ENCODE results near the gene SGPL1. TPM values are rescaled to one million over a fixed set of nuclear protein-coding genes. Genes with fewer than 3 reads are reported as not detected.

The SGPL1 gene
- polyA plus RNA-seq, 1 donor from 2014 or later: 33.4 TPM

GRCh38 chr10:70774810-70775678 lies 40.7 kb upstream of the SGPL1 start:
- no peaks in the 10 kb centered on the region for H4K20me1 ChIP-seq (ENCODE audit: insufficient read depth)
- H3K27ac ChIP-seq (ENCODE audit: low read length): no peak overlapping the region
- no peaks in the 10 kb centered on the region for H3K9me2 ChIP-seq (ENCODE audit: insufficient read depth, low read length)
- no peak overlapping the region for H3K4me2 ChIP-seq (ENCODE audit: low read length)
- TF ChIP-seq SMC3 (conservative IDR thresholded peaks at IDR 0.05; ENCODE audit: poor library complexity): no peak
- no peak for TF ChIP-seq EZH2 (IDR thresholded peaks at IDR 0.05; ENCODE audit: borderline replicate concordance, insufficient read depth, low read length, poor library complexity, severe bottlenecking)
- TF ChIP-seq REST (IDR thresholded peaks at IDR 0.05; ENCODE audit: borderline replicate concordance): no peak
- no peak for TF ChIP-seq EP300 (conservative IDR thresholded peaks at IDR 0.05; ENCODE audit: poor library complexity, severe bottlenecking)
- no peak for TF ChIP-seq POLR2AphosphoS5 (IDR thresholded peaks at IDR 0.05)
- no peak for TF ChIP-seq RAD21 (conservative IDR thresholded peaks at IDR 0.05)
- no peak for TF ChIP-seq MXI1 (conservative IDR thresholded peaks at IDR 0.05; ENCODE audit: poor library complexity, severe bottlenecking)
- TF ChIP-seq CTCF (IDR thresholded peaks at IDR 0.05; ENCODE audit: poor library complexity, severe bottlenecking): no peak
- no peak for TF ChIP-seq TAF1 (IDR thresholded peaks at IDR 0.05; ENCODE audit: low read depth)
- no peaks in the 10 kb centered on the region for H3K9me3 ChIP-seq (ENCODE audit: low read length)
- no peak overlapping the region for H3K4me3 ChIP-seq (ENCODE audit: low read length)
- H3K36me3 ChIP-seq (ENCODE audit: insufficient read depth, low read length): no peaks in the 10 kb centered on the region
- H3F3A ChIP-seq (ENCODE audit: insufficient read depth, low read length, poor library complexity, severe bottlenecking): no peaks in the 10 kb centered on the region
- no peak overlapping the region for H2AFZ ChIP-seq (ENCODE audit: low read depth, low read length)
- H3K9ac ChIP-seq (ENCODE audit: low read length): no peak overlapping the region
- H3K27me3 ChIP-seq (ENCODE audit: insufficient read depth, low read depth, low read length): no peaks in the 10 kb centered on the region
- H3K79me2 ChIP-seq (replicated peaks; ENCODE audit: insufficient read depth, low read length): no peaks in the 10 kb centered on the region

GRCh38 chr10:70775679-70776454 lies 39.9 kb upstream of the SGPL1 start:
- Histone ChIP-seq H3K4me2 (ENCODE audit: low read length) (no peak overlapping the region), H3K9me3 (ENCODE audit: low read length) (no peaks in the 10 kb centered on the region), H2AFZ (ENCODE audit: low read depth, low read length) (no peak overlapping the region), H3K27me3 (ENCODE audit: insufficient read depth, low read depth, low read length) (no peaks in the 10 kb centered on the region), H4K20me1 (ENCODE audit: insufficient read depth) (no peaks in the 10 kb centered on the region), H3F3A (ENCODE audit: insufficient read depth, low read length, poor library complexity, severe bottlenecking) (no peaks in the 10 kb centered on the region), H3K9ac (ENCODE audit: low read length) (no peak overlapping the region), H3K79me2 (replicated peaks; ENCODE audit: insufficient read depth, low read length) (no peaks in the 10 kb centered on the region), H3K36me3 (ENCODE audit: insufficient read depth, low read length) (no peaks in the 10 kb centered on the region), H3K4me3 (ENCODE audit: low read length) (no peak overlapping the region), H3K9me2 (ENCODE audit: insufficient read depth, low read length) (no peaks in the 10 kb centered on the region), H3K27ac (ENCODE audit: low read length) (no peak overlapping the region)
- TF ChIP-seq SMC3 (conservative IDR thresholded peaks at IDR 0.05; ENCODE audit: poor library complexity) (no peak), EP300 (conservative IDR thresholded peaks at IDR 0.05; ENCODE audit: poor library complexity, severe bottlenecking) (no peak), EZH2 (IDR thresholded peaks at IDR 0.05; ENCODE audit: borderline replicate concordance, insufficient read depth, low read length, poor library complexity, severe bottlenecking) (no peak), RAD21 (conservative IDR thresholded peaks at IDR 0.05) (no peak), POLR2AphosphoS5 (IDR thresholded peaks at IDR 0.05) (no peak), CTCF (IDR thresholded peaks at IDR 0.05; ENCODE audit: poor library complexity, severe bottlenecking) (no peak), MXI1 (conservative IDR thresholded peaks at IDR 0.05; ENCODE audit: poor library complexity, severe bottlenecking) (no peak), TAF1 (IDR thresholded peaks at IDR 0.05; ENCODE audit: low read depth) (no peak), REST (IDR thresholded peaks at IDR 0.05; ENCODE audit: borderline replicate concordance) (no peak)

Data from neural cell (in vitro differentiated cells).